HepG2 (cell line): ENCODE measurements around the gene KDM2B. TPM values are rescaled to one million over a fixed set of nuclear protein-coding genes. Genes with fewer than 3 reads are reported as not detected.
A peak's percentile ranks its signal among the peaks of the same experiment; 100 is the strongest.

Source experiments
- CTCF ChIP-seq: sonication (generic); formaldehyde crosslinking; IDR thresholded peaks from 2 replicates; pipeline ENCODE4 v1.5.0; 2020; ENCODE audit warnings: mild to moderate bottlenecking, missing genetic modification reagents, moderate library complexity
- FOXC1 ChIP-seq: sonication (generic); formaldehyde crosslinking; IDR thresholded peaks from 2 replicates; pipeline ENCODE4 v1.8.0; 2022; ENCODE audit warnings: mild to moderate bottlenecking, missing genetic modification reagents, borderline replicate concordance
- GMEB1 ChIP-seq: sonication (generic); formaldehyde crosslinking; IDR thresholded peaks from 2 replicates; pipeline ENCODE4 v1.5.1; 2020; ENCODE audit warnings: missing genetic modification reagents, mild to moderate bottlenecking, borderline replicate concordance
- GPN1 ChIP-seq: sonication (generic); formaldehyde crosslinking; IDR thresholded peaks from 2 replicates; pipeline ENCODE4 v1.5.1; 2020; ENCODE audit warnings: missing genetic modification reagents, borderline replicate concordance
- HNRNPLL ChIP-seq: fragments of 200-400 bp; formaldehyde crosslinking; IDR thresholded peaks from 2 replicates; pipeline ENCODE4 v1.6.1; 2017; ENCODE audit warnings: mild to moderate bottlenecking, low read depth, low read length; ENCODE audit not compliant: poor library complexity, severe bottlenecking
- IKZF1 ChIP-seq: fragments of 450-650 bp; IDR thresholded peaks from 2 replicates; pipeline ENCODE4 v1.7.1; 2016
- IKZF4 ChIP-seq: sonication (generic); formaldehyde crosslinking; IDR thresholded peaks from 2 replicates; pipeline ENCODE4 v1.5.1; 2020; ENCODE audit warnings: borderline replicate concordance, mild to moderate bottlenecking, low read depth, missing genetic modification reagents; ENCODE audit errors: not compliant biosample characterization
- KDM2A ChIP-seq: sonication (generic); formaldehyde crosslinking; IDR thresholded peaks from 2 replicates; pipeline ENCODE4 v1.4.0; 2020; ENCODE audit warnings: low read depth, missing genetic modification reagents, borderline replicate concordance
- KLF6 ChIP-seq: IDR thresholded peaks from 2 replicates; pipeline ENCODE4 v1.8.0; 2016; ENCODE audit warnings: missing biosample characterization, missing genetic modification reagents
- LCORL ChIP-seq, 2 experiments: fragments of 450-650 bp in 1 of 2; sonication (generic) in 1 of 2; formaldehyde crosslinking in 1 of 2; IDR thresholded peaks; 2 replicates each; pipeline versions ENCODE4 v1.5.0 to v1.6.1; 2017 to 2020; ENCODE audit warnings: antibody characterized with exemption in 1 of 2, missing genetic modification reagents in 1 of 2
- RAD51 ChIP-seq: fragments of 450-650 bp; IDR thresholded peaks from 2 replicates; pipeline ENCODE4 v1.6.1; 2016; ENCODE audit warnings: borderline replicate concordance
- RARA ChIP-seq: IDR thresholded peaks from 2 replicates; pipeline ENCODE4 v1.6.1; 2016; ENCODE audit warnings: missing genetic modification reagents, missing compliant biosample characterization
- RCOR2 ChIP-seq: IDR thresholded peaks from 2 replicates; pipeline ENCODE4 v1.6.1; 2016; ENCODE audit warnings: missing biosample characterization, missing genetic modification reagents
- RFXAP ChIP-seq: sonication (generic); formaldehyde crosslinking; IDR thresholded peaks from 2 replicates; pipeline ENCODE4 v1.4.0; 2020; ENCODE audit warnings: missing genetic modification reagents, borderline replicate concordance
- SSRP1 ChIP-seq: IDR thresholded peaks from 2 replicates; pipeline ENCODE4 v1.6.1; 2016; ENCODE audit warnings: control low read depth
- TARDBP ChIP-seq: sonication (generic); formaldehyde crosslinking; IDR thresholded peaks from 2 replicates; pipeline ENCODE4 v1.8.0; 2022; ENCODE audit warnings: mild to moderate bottlenecking, missing genetic modification reagents
- TBP ChIP-seq: sonication (generic); formaldehyde crosslinking; IDR thresholded peaks from 2 replicates; pipeline ENCODE4 v1.5.0; 2020; ENCODE audit warnings: missing genetic modification reagents
- TCF7 ChIP-seq: sonication (generic); IDR thresholded peaks from 2 replicates; pipeline ENCODE4 v1.6.1; 2016; ENCODE audit warnings: antibody characterized with exemption, low read depth
- U2AF2 ChIP-seq: fragments of 200-400 bp; formaldehyde crosslinking; IDR thresholded peaks from 2 replicates; pipeline ENCODE4 v1.6.1; 2017; ENCODE audit warnings: low read depth, mild to moderate bottlenecking, low read length
- ZNF264 ChIP-seq: sonication (generic); formaldehyde crosslinking; IDR thresholded peaks from 2 replicates; pipeline ENCODE4 v1.4.0; 2020; ENCODE audit warnings: missing genetic modification reagents
- ZNF510 ChIP-seq: sonication (generic); formaldehyde crosslinking; IDR thresholded peaks from 2 replicates; pipeline ENCODE4 v1.4.0; 2020; ENCODE audit warnings: low read depth, mild to moderate bottlenecking, missing genetic modification reagents
- ZNF549 ChIP-seq: sonication (generic); formaldehyde crosslinking; IDR thresholded peaks from 2 replicates; pipeline ENCODE4 v1.5.0; 2020; ENCODE audit warnings: missing genetic modification reagents
- ZNF550 ChIP-seq: sonication (generic); formaldehyde crosslinking; IDR thresholded peaks from 2 replicates; pipeline ENCODE4 v1.4.0; 2020; ENCODE audit warnings: mild to moderate bottlenecking, missing genetic modification reagents, borderline replicate concordance
- ZNF616 ChIP-seq: sonication (generic); formaldehyde crosslinking; IDR thresholded peaks from 2 replicates; pipeline ENCODE4 v1.5.0; 2020; ENCODE audit warnings: low read depth, mild to moderate bottlenecking, missing genetic modification reagents
- ZNF766 ChIP-seq: sonication (generic); formaldehyde crosslinking; IDR thresholded peaks from 2 replicates; pipeline ENCODE4 v1.5.0; 2020; ENCODE audit warnings: missing genetic modification reagents, borderline replicate concordance
- ZNF800 ChIP-seq: sonication (generic); formaldehyde crosslinking; IDR thresholded peaks from 2 replicates; pipeline ENCODE4 v1.4.0; 2020; ENCODE audit warnings: missing genetic modification reagents
- polyA plus RNA-seq, 8 experiments: library from polyadenylated mRNA; depleted of rRNA in 3 of 8; stranded (reverse) in 7 of 8; unstranded in 1 of 8; fragments of >200 nt; fragmentation: Illumina TruSeq in 4 of 8; extraction: Trizol in 4 of 8; gene quantifications; 2 replicates each; pipeline versions ENCODE4 v1.2.1 to v1.2.3, GENCODE V29; 2011 to 2016; ENCODE audit warnings: low read depth in 4 of 8, missing spikeins in 1 of 8, mixed read lengths in 1 of 8; ENCODE audit not compliant: insufficient read depth in 1 of 8
- total RNA-seq, 5 experiments: library from RNA; depleted of rRNA; stranded (reverse); fragments of >200 nt; fragmentation: Illumina TruSeq; extraction: Trizol; gene quantifications; 2 replicates each; pipeline ENCODE4 v1.2.3, GENCODE V29; 2016; ENCODE audit warnings: low read depth in 1 of 5

KDM2B gene
- total and polyA plus RNA-seq, 2 of the 13 experiments (the other 11 are each of a cell fraction or from before 2014, with no cell fraction given) = 17.5 to 26.1 TPM

GRCh38 chr12:121626087-121626852 lies 45.4 kb upstream of the KDM2B start, which contains the start of gene ORAI1 (continued):
- TF ChIP-seq GPN1 (CRISPR knock-in tag) (no peak), LCORL (IDR thresholded peaks at IDR 0.05) (no peak), LCORL (CRISPR knock-in tag; IDR thresholded peaks at IDR 0.05) (0 out of 2 replicates have a peak, but pooled peaks have one; percentile 41), IKZF4 (CRISPR knock-in tag) (no peak), ZNF800 (CRISPR knock-in tag) (peak; percentile 72; the same call in 1 of the 2 replicates), TBP (CRISPR knock-in tag) (no peak), ZNF616 (CRISPR knock-in tag) (no peak; the same call in 1 of the 2 replicates), RFXAP (CRISPR knock-in tag) (0 out of 2 replicates have a peak, but pooled peaks have one; percentile 21), FOXC1 (0 out of 2 replicates have a peak, but pooled peaks have one; percentile 20), ZNF264 (CRISPR knock-in tag) (no peak), KDM2A (CRISPR knock-in tag) (peak; percentile 68; the same call in 1 of the 2 replicates), CTCF (CRISPR knock-in tag) (no peak; the same call in 1 of the 2 replicates), ZNF766 (CRISPR knock-in tag) (no peak; the same call in 1 of the 2 replicates), IKZF1 (no peak), RAD51 (peak; percentile 95), ZNF510 (CRISPR knock-in tag) (no peak), TCF7 (no peak), GMEB1 (no peak; the same call in 1 of the 2 replicates), TARDBP (CRISPR knock-in tag) (peak; percentile 69; the same call in 1 of the 2 replicates), HNRNPLL (peak; percentile 77), ZNF549 (CRISPR knock-in tag) (no peak), KLF6 (CRISPR knock-in tag) (peak; percentile 53; the same call in 1 of the 2 replicates), SSRP1 (no peak), RCOR2 (0 out of 2 replicates have a peak, but pooled peaks have one; percentile 27), RARA (CRISPR knock-in tag) (peak; percentile 70; the same call in 1 of the 2 replicates), ZNF550 (CRISPR knock-in tag) (no peak), U2AF2 (no peak)
